Heart left ventricle (tissue), 16 donors: ENCODE results near the gene AKAP10. TPM values are rescaled to one million over a fixed set of nuclear protein-coding genes. Genes with fewer than 3 reads are reported as not detected.
A peak's percentile ranks its signal among the peaks of the same experiment; 100 is the strongest.
"Not testable (repeated sequence)": the region's sequence is repeated elsewhere in the genome, so short reads cannot be mapped to it uniquely, and the experiment has no call there.

ENCODE experiments used
- ATAC-seq, 4 donors: fragments of 200-7000 bp; cut with Tn5 transposase; one replicate each; pipeline ENCODE4 v1.9.1; 2020 to 2022; ENCODE audit warnings: moderate library complexity in 4 of 4, mild to moderate bottlenecking in 3 of 4, moderate number of reproducible peaks in 1 of 4
- DNase-seq, 5 donors: peaks; one replicate each; pipeline ENCODE4 v3.0.0-alpha.2; 2020
- H3K27ac ChIP-seq, 12 donors: fragments of 200-600 bp; sonication (generic) in 4 of 12; one replicate each; pipeline versions ENCODE4 v1.5.0 to v1.8.0; 2016 to 2022; ENCODE audit warnings: mild to moderate bottlenecking in 2 of 12
- H3K27me3 ChIP-seq, 9 donors: fragments of 200-600 bp; sonication (generic) in 2 of 9; one replicate each; pipeline versions ENCODE4 v1.5.1 to v1.8.0; 2016 to 2022; ENCODE audit warnings: mild to moderate bottlenecking in 3 of 9
- H3K36me3 ChIP-seq, 9 donors: fragments of 200-600 bp; sonication (generic) in 2 of 9; one replicate each; pipeline versions ENCODE4 v1.5.0 to v1.8.0; 2018 to 2022; ENCODE audit warnings: mild to moderate bottlenecking in 2 of 9
- H3K4me1 ChIP-seq, 12 donors: fragments of 200-600 bp; sonication (generic) in 4 of 12; one replicate each; pipeline versions ENCODE4 v1.5.0 to v1.8.0; 2016 to 2022; ENCODE audit warnings: mild to moderate bottlenecking in 3 of 12
- H3K4me3 ChIP-seq, 12 donors: fragments of 200-600 bp; sonication (generic) in 4 of 12; one replicate each; pipeline versions ENCODE4 v1.5.0 to v1.8.0; 2017 to 2022; ENCODE audit warnings: mild to moderate bottlenecking in 9 of 12, moderate library complexity in 4 of 12
- H3K9me3 ChIP-seq, 12 donors: fragments of 200-600 bp; sonication (generic) in 4 of 12; one replicate each; pipeline versions ENCODE4 v1.5.0 to v1.8.0; 2016 to 2022; ENCODE audit warnings: mild to moderate bottlenecking in 1 of 12
- POLR2A ChIP-seq, 2 donors: fragments of 450-650 bp; IDR thresholded peaks; one replicate each; pipeline ENCODE4 v1.6.1; 2017; ENCODE audit warnings: antibody characterized with exemption in 2 of 2, mild to moderate bottlenecking in 2 of 2, moderate library complexity in 2 of 2
- WGBS, 4 donors: extraction: QIAGEN DNeasy Blood & Tissue Kit in 2 of 4; methylation state at CpG; one replicate each; pipeline versions ENCODE4 v1.1.5 to v1.1.7; 2013 to 2018; 5-methylcytosine and 5-hydroxymethylcytosine counted together
- intact Hi-C, 10 donors: fragments of 100-400 bp; cut with DNase I; formaldehyde crosslinking; loops; one replicate each; pipeline versions ENCODE4 v1.11.1 to v1.14.2; 2022
- polyA plus RNA-seq, 2 donors: library from polyadenylated mRNA; stranded (reverse); fragments of 200-250 nt; gene quantifications; one replicate each; pipeline ENCODE4 v1.2.3, GENCODE V29; 2013
- total RNA-seq, 9 donors: library from RNA; depleted of rRNA in 2 of 9; stranded (reverse); fragments of >200 nt in 2 of 9; fragmentation: NEBNext Ultra II Directional in 3 of 9; extraction: Animal tissue kit (Norgen Biotek cat#: 25700) in 3 of 9; gene quantifications; one replicate each; pipeline versions ENCODE4 v1.1.0 to v1.2.4, GENCODE V29; 2016 to 2023
- TF ChIP-seq, protein P1 (sequence below), 12 donors: fragments of 200-600 bp; sonication (generic) in 4 of 12; IDR thresholded peaks; one replicate each; pipeline versions ENCODE4 v1.5.0 to v1.8.0; 2018 to 2022; ENCODE audit warnings: antibody characterized with exemption in 12 of 12, mild to moderate bottlenecking in 5 of 12
- donor health status: ischemic (EF 13 %, LVEDD 7.1; RV severe dilation, severe dysfunction).
- donor health status: healthy with polysubstance abuse.
- donor health status: DM: no; HTN: yes; CAD: no.
- donor health status: DM: no; HTN: no; CAD: no.
- donor health status: ischemic (EF 25% LVEDD 6.9; RV normal size, moderate dysfunction).
- donor health status: ischemic (EF 25% LVEDD 5.7; RV mildly dilated, moderate dysfunction).
- donor health status: healthy.
- donor health status: DM: yes; HTN: yes; CAD: no.
- donor health status: ischemic (EF 35%, LVEDD 5.7; RV mildly dilated, moderate dysfunction).
- donor health status: nonischemic (EF 11% LVEDD 7.7; RV severe dilation, severe dysfunction).
- donor health status: DM: yes; HTN: yes; CAD: no.
- donor health status: PGD.
- donor health status: ischemic (EF 29% LVEDD 5.4; RV normal size, mild dysfunction).
- donor health status: nonischemic (EF 23%, LVEDD 6.1; RV moderate dilation, normal function).

Gene AKAP10
- total and polyA plus RNA-seq, 11 donors = 4.4 to 25.0 (median 13.7) TPM

DNA sequence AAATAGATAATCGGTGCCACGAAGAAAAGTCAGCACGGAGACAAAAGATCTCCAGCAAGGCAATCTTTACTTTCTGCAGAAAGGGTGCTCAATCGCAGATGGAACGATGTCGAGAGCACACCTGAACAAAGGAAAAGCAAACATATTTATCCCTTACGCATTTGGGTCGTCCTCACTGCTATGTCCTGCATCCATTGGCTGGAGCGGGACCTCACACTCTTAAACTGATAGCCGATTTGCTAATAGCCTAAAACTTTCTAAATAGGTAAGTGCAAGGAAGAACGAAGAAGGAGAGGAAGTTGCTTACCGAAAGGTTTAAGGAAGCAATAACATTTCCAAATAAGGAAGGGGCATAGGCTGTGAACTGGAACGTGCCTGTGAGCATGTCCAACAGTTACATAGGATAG lies 1.2 kb upstream of the AKAP10 start:
- H3K4me3 ChIP-seq = peak overlapping the region in 5 of 12 donors; percentile 60 to 99 (median 96)
- intact Hi-C loops = no loop called here
- peaks cover 0 to 48% (median 16%) of the 10 kb centered on the region in 12 donors for H3K4me1 ChIP-seq
- no peaks in the 10 kb centered on the region for H3K9me3 ChIP-seq
- H3K27ac ChIP-seq = peak overlapping the region in 5 of 12 donors; percentile 88 to 99 (median 90)
- no peak for TF ChIP-seq POLR2A (IDR thresholded peaks at IDR 0.05)
- TF ChIP-seq, protein P1, sequence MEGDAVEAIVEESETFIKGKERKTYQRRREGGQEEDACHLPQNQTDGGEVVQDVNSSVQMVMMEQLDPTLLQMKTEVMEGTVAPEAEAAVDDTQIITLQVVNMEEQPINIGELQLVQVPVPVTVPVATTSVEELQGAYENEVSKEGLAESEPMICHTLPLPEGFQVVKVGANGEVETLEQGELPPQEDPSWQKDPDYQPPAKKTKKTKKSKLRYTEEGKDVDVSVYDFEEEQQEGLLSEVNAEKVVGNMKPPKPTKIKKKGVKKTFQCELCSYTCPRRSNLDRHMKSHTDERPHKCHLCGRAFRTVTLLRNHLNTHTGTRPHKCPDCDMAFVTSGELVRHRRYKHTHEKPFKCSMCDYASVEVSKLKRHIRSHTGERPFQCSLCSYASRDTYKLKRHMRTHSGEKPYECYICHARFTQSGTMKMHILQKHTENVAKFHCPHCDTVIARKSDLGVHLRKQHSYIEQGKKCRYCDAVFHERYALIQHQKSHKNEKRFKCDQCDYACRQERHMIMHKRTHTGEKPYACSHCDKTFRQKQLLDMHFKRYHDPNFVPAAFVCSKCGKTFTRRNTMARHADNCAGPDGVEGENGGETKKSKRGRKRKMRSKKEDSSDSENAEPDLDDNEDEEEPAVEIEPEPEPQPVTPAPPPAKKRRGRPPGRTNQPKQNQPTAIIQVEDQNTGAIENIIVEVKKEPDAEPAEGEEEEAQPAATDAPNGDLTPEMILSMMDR (IDR thresholded peaks at IDR 0.05) = no peak
- DNase-seq (no peak), ATAC-seq (no peak)
- H3K36me3 ChIP-seq = peaks cover 0 to 3% (median 0%) of the 10 kb centered on the region in 9 donors
- H3K27me3 ChIP-seq = no peaks in the 10 kb centered on the region
- 91 to 95% (median 91%) methylated on average over 13 of the region's 13 CpGs for WGBS, 4 donors

DNA sequence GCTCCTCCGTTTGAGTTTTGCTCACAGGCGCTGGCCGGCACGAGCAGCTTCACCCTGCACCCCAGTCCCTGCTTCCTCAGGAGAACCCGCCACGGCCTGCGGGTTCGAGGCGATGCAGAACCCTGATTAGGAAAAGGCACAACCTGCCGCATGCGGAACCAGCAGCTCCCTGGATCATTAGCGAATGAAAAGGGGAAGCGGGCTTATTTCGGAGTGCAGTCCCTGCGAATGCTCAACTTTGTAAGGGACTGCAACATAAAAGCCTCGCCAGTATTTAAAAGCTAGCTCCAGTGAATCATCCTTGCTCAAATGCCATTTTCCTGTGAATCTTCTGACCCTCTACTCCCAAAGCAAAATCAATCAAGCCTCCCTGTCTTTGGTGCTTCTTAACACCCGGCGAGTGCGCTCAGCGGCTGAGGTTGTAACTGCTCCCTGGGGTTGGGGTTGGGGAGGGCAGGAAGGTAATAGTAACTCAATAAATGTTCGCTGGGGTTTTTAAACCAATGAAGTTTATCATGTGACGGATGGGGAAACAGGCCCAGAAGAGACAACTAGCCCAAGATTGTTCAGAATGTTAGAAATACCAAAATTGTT lies 678 bp upstream of the AKAP10 start:
- H3K4me1 ChIP-seq = peaks cover 0 to 53% (median 16%) of the 10 kb centered on the region in 12 donors
- ATAC-seq = no peak

DNA sequence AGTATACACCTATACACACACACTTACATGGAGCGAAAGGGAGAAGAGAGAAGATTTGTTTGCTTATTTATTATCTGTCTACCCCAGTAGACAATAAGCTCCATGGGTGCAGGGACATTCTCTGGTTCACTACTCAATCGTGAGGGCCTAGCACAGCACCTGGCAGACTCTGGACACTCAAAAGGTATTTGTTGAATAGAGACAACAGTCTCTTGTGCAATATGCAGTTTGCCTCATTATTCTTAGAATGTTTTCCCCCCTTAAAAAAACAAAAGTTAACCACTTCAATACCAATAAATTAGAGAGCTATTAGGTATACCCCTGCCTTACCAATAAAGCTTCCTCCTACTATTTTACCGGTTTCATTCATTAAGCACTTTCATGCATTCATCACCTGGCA lies 2.0 kb downstream of the AKAP10 start:
- Histone ChIP-seq H3K9me3 (no peaks in the 10 kb centered on the region), H3K4me1 (peaks cover 0 to 68% (median 16%) of the 10 kb centered on the region in 12 donors), H3K27ac (peak overlapping the region in 1 of 12 donors; percentile 99), H3K36me3 (peaks cover 0 to 26% (median 10%) of the 10 kb centered on the region in 9 donors), H3K27me3 (no peaks in the 10 kb centered on the region), H3K4me3 (peak overlapping the region in 1 of 12 donors; percentile 99)
- WGBS, 4 donors = 75 to 78% (median 76%) methylated on average over 3 of the region's 3 CpGs
- intact Hi-C loops = no loop called here
- TF ChIP-seq, protein P1 (IDR thresholded peaks at IDR 0.05) = no peak
- no peak for TF ChIP-seq POLR2A (IDR thresholded peaks at IDR 0.05)
- no peak for ATAC-seq
- no peak for DNase-seq

More for the DNA sequence above, 678 bp upstream of the AKAP10 start:
- H3K27me3 ChIP-seq = no peaks in the 10 kb centered on the region
- H3K36me3 ChIP-seq = peaks cover 0 to 8% (median 0%) of the 10 kb centered on the region in 9 donors
- H3K27ac ChIP-seq = peak overlapping the region; percentile 81 to 99 (median 90)
- DNase-seq = no peak
- H3K9me3 ChIP-seq = no peaks in the 10 kb centered on the region
- no peak for TF ChIP-seq POLR2A (IDR thresholded peaks at IDR 0.05)
- TF ChIP-seq, protein P1 (IDR thresholded peaks at IDR 0.05) = no peak
- WGBS, 4 donors = 25 to 36% (median 32%) methylated on average over 22 of the region's 22 CpGs
- peak overlapping the region; percentile 60 to 99 (median 92) for H3K4me3 ChIP-seq
- intact Hi-C loops = no loop called here

DNA sequence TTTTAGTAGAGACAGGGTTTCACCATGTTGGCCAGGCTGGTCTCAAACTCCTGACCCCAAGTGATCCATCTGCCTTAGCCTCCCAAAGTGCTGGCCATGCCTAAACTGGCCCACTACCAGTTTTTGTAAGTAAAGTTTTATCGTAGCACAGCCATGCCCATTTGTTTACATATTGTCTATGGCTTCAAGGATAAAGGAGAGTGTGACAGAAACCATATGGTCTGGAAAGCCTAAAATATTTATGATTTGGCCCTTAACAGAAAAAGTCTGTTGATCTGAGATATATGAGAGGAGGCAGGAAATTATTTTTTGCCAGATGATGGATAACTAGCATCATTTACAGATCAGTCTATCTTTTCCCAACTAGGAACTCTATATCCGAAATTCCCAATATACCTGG lies 4.5 kb downstream of the AKAP10 start:
- peaks cover 0 to 44% (median 19%) of the 10 kb centered on the region in 12 donors for H3K4me1 ChIP-seq
- no peak overlapping the region for H3K27ac ChIP-seq
- DNase-seq (no peak), ATAC-seq (no peak)
- 80 to 87% (median 83%) methylated on average over 2 of the region's 2 CpGs for WGBS, 4 donors
- H3K4me3 ChIP-seq = no peak overlapping the region
- intact Hi-C loops = no loop called here
- no peak for TF ChIP-seq POLR2A (IDR thresholded peaks at IDR 0.05)
- TF ChIP-seq, protein P1 (IDR thresholded peaks at IDR 0.05) = no peak
- peaks cover 0 to 49% (median 24%) of the 10 kb centered on the region in 9 donors for H3K36me3 ChIP-seq
- no peaks in the 10 kb centered on the region for H3K27me3 ChIP-seq
- no peaks in the 10 kb centered on the region for H3K9me3 ChIP-seq

DNA sequence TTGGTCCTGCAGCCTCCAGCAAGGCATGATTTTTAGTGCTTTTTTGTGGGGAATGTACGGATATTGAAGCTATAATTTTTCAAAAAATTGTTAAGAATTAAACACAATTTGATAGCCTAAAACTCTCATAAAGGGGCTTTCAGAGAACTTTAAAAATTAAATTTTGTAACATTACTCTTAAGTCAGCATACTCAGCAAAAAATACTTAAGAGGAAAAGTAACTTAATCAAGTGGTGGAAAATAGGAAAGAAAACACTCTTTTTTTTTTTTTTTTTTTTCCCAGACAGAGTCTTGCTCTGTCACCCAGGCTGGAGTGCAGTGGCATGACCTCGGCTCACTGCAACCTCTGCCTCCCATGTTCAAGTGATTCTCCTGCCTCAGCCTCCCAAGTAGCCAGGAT lies 14.7 kb downstream of the AKAP10 start:
- H3K4me3 ChIP-seq, H3K9me3 ChIP-seq, DNase-seq, intact Hi-C loops, H3K27me3 ChIP-seq, ATAC-seq, H3K27ac ChIP-seq, H3K4me1 ChIP-seq: not testable (repeated sequence)
- peaks cover 0 to 100% (median 83%) of the 10 kb centered on the region in 9 donors for H3K36me3 ChIP-seq
- WGBS, 4 donors = 72 to 98% (median 86%) methylated on average over 2 of the region's 2 CpGs
